NCI-H345 treated with DMSO at 0.1 percent for 48 hours (cell line): Measurements from ENCODE around the gene PLA2G7.
A peak's percentile ranks its signal among the peaks of the same experiment; 100 is the strongest.
"Not testable (repeated sequence)": the region's sequence is repeated elsewhere in the genome, so short reads cannot be mapped to it uniquely, and the experiment has no call there.

Experiments
- DNase-seq: peaks from one replicate; lab custom pipeline; 2025; ENCODE audit not compliant: unreplicated experiment; lab: John Stamatoyannopoulos, UW

PLA2G7 gene

GRCh38 chr6:46734867-46735719, at the start of gene PLA2G7:
Gene PLA2G7 (minus strand): TSS chr6:46735375. CDS start chr6:46722891, 12,484 bp downstream.
- peak; percentile 32 for DNase-seq

- no peak for DNase-seq
Observed at GRCh38 chr6:46784535-46784934, 49.4 kb upstream of the PLA2G7 start.

- DNase-seq, result peak; percentile 59
Observed at GRCh38 chr6:46781478-46782378, 46.6 kb upstream of the PLA2G7 start.

- DNase-seq, result no peak
Observed at GRCh38 chr6:46777476-46778346, 42.5 kb upstream of the PLA2G7 start.

- DNase-seq, result no peak
Observed at GRCh38 chr6:46776070-46776712, 41.0 kb upstream of the PLA2G7 start.

GRCh38 chr6:46774736-46775135, 39.6 kb upstream of the PLA2G7 start:
- not testable (repeated sequence) for DNase-seq

- DNase-seq, result no peak
Observed at GRCh38 chr6:46773201-46773855, 38.2 kb upstream of the PLA2G7 start.

- DNase-seq, result no peak
Observed at GRCh38 chr6:46772762-46773161, 37.6 kb upstream of the PLA2G7 start.

GRCh38 chr6:46772016-46772415, 36.8 kb upstream of the PLA2G7 start:
- DNase-seq, result no peak

- DNase-seq, result no peak
Observed at GRCh38 chr6:46764961-46765360, 29.8 kb upstream of the PLA2G7 start.

GRCh38 chr6:46764280-46764679, 29.1 kb upstream of the PLA2G7 start:
- not testable (repeated sequence) for DNase-seq

GRCh38 chr6:46763466-46763865, 28.3 kb upstream of the PLA2G7 start:
- no peak for DNase-seq

GRCh38 chr6:46760925-46761324, 25.8 kb upstream of the PLA2G7 start:
- DNase-seq, result no peak

GRCh38 chr6:46758960-46759753, 24.0 kb upstream of the PLA2G7 start:
- no peak for DNase-seq

- DNase-seq, result no peak
Observed at GRCh38 chr6:46757214-46757596, 22.0 kb upstream of the PLA2G7 start.

GRCh38 chr6:46756469-46757213, 21.5 kb upstream of the PLA2G7 start:
- DNase-seq, result no peak

GRCh38 chr6:46755865-46756264, 20.7 kb upstream of the PLA2G7 start:
- DNase-seq, result no peak

- DNase-seq, result no peak
Observed at GRCh38 chr6:46751658-46752057, 16.5 kb upstream of the PLA2G7 start.
